Natural killer cell treated with Interleukin-12 subunit alpha and Interleukin-12 subunit beta and Interleukin-15 and Interleukin-18, amount 100 ng/mL, for 72 hours (primary cell): ENCODE measurements around the gene TMCO5A. TPM values are rescaled to one million over a fixed set of nuclear protein-coding genes. Genes with fewer than 3 reads are reported as not detected.

Source experiments
- ATAC-seq, 2 donors: fragments of 150-1000 bp; cut with Tn5 transposase in 1 of 2; sonication (Bioruptor Pico), chemical (Tn5 transposase) in 1 of 2; 2 replicates each; pipeline ENCODE4 v1.10.0; 2021
- DNase-seq: peaks from one replicate; pipeline ENCODE4 v3.0.0; 2022; ENCODE audit warnings: low spot score
- H3K27ac Mint-ChIP-seq, 2 donors: 1 replicate in 1 of 2; 2 replicates in 1 of 2; pipeline ENCODE4 v1.8.0; 2022; ENCODE audit warnings: mixed read lengths in 2 of 2, mild to moderate bottlenecking in 1 of 2, moderate library complexity in 1 of 2
- H3K27me3 Mint-ChIP-seq, 2 donors: 1 replicate in 1 of 2; 2 replicates in 1 of 2; pipeline ENCODE4 v1.8.0; 2022; ENCODE audit warnings: mixed read lengths in 2 of 2
- H3K36me3 Mint-ChIP-seq: one replicate; pipeline ENCODE4 v1.8.0; 2022; ENCODE audit warnings: mixed read lengths
- H3K4me1 Mint-ChIP-seq, 2 donors: 1 replicate in 1 of 2; 2 replicates in 1 of 2; pipeline ENCODE4 v1.8.0; 2022; ENCODE audit warnings: low read depth in 2 of 2, mixed read lengths in 2 of 2, mild to moderate bottlenecking in 1 of 2
- H3K4me3 Mint-ChIP-seq: one replicate; pipeline ENCODE4 v1.8.0; 2022; ENCODE audit warnings: mixed read lengths
- H3K9me3 Mint-ChIP-seq: 2 replicates; pipeline ENCODE4 v1.8.0; 2022; ENCODE audit warnings: mixed read lengths
- total RNA-seq, 2 donors: library from RNA; stranded (reverse); gene quantifications; one replicate each; pipeline ENCODE4 v1.2.3, GENCODE V29; 2022

The TMCO5A gene
- total RNA-seq, 2 donors from 2014 or later, result not detected

- Mint-ChIP-seq H3K27me3 (peaks cover 25 to 48% of the 10 kb centered on the region in 2 donors), H3K36me3 (no peaks in the 10 kb centered on the region), H3K4me1 (no peaks in the 10 kb centered on the region), H3K4me3 (no peak overlapping the region), H3K27ac (no peak overlapping the region), H3K9me3 (no peaks in the 10 kb centered on the region)
- DNase-seq (no peak), ATAC-seq (no peak)
Measured at GRCh38 chr15:37995461-37996347, 61.3 kb downstream of the TMCO5A start.
